LNCaP clone FGC (cell line): ENCODE results near the gene SUN1.

ENCODE experiments used
- DNase-seq: peaks from one replicate; pipeline ENCODE4 v3.0.0-alpha.2; 2011; ENCODE audit warnings: low read depth
- H3K4me3 ChIP-seq: 2 replicates; pipeline ENCODE4 v1.5.1; 2011; ENCODE audit warnings: mild to moderate bottlenecking, low read depth, low read length, control low read depth
- TF ChIP-seq, protein P1 (sequence below): IDR thresholded peaks from 2 replicates; pipeline ENCODE4 v1.5.1; 2012; ENCODE audit warnings: mild to moderate bottlenecking; ENCODE audit not compliant: control insufficient read depth, insufficient read depth; ENCODE audit errors: extremely low read depth

SUN1 gene

DNA sequence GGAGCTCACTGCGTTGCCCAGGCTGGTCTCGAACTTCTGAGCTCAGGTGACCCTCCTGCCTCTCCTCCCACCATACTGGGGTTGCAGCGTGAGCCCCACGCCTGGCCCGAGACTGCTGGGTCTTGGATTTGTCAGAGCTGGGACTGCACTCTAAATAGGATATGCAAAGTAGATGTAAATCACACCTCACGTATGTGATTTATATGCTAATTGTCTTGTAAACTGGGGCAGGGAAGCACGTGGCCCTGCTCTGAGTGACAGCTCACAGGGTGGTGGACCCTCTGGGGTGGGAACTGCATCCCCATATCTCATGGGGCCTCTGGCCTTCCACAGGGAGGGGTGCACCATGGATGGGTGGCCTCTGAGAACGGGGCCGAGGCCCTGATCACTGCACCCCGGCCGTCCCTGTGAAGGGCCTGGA lies 78.2 kb downstream of the SUN1 start:
- H3K4me3 ChIP-seq, result no peak overlapping the region
- no peak for DNase-seq
- TF ChIP-seq, protein P1, sequence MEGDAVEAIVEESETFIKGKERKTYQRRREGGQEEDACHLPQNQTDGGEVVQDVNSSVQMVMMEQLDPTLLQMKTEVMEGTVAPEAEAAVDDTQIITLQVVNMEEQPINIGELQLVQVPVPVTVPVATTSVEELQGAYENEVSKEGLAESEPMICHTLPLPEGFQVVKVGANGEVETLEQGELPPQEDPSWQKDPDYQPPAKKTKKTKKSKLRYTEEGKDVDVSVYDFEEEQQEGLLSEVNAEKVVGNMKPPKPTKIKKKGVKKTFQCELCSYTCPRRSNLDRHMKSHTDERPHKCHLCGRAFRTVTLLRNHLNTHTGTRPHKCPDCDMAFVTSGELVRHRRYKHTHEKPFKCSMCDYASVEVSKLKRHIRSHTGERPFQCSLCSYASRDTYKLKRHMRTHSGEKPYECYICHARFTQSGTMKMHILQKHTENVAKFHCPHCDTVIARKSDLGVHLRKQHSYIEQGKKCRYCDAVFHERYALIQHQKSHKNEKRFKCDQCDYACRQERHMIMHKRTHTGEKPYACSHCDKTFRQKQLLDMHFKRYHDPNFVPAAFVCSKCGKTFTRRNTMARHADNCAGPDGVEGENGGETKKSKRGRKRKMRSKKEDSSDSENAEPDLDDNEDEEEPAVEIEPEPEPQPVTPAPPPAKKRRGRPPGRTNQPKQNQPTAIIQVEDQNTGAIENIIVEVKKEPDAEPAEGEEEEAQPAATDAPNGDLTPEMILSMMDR, result no peak

- TF ChIP-seq, protein P1, result no peak
- DNase-seq, result no peak
- no peak overlapping the region for H3K4me3 ChIP-seq
Measured at GRCh38 chr7:910931-911431, 78.7 kb downstream of the SUN1 start.

DNA sequence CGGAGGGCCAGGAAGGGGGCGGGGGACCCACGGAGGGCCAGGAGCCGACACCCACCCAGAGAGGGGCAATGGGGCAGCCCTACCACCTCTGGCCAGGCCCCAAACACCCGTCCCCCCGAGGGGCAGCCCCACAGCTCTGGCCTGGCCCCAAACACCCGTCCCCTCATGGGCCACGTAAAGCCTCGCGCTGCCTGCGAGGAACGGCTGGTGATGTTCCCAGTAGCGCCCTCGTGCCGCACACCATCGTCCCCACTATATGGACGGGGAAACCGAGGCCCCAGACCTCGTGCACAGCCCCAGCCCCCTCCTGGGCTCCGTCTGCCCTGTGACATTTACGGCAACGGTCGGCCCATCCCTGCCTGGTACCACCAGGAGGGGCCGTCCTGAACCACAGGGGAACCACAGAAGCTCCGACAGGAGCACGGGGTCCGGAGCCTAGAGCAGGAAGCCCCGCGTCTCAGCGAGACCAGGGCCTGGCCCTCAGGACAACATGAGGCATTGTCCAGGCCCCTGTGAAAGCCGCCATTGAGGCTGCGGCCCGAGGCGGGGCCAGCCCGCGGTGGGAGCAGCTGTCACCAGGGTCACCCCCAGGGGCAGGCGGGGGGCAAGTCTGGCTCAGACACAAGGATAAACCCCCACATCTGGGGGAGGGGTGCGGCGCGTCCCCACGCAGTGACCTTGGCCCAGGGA lies 79.7 kb downstream of the SUN1 start:
- no peak overlapping the region for H3K4me3 ChIP-seq
- no peak for DNase-seq
- TF ChIP-seq, protein P1, result no peak

GRCh38 chr7:913736-914520 lies 81.7 kb downstream of the SUN1 start:
- TF ChIP-seq, protein P1, result no peak
- no peak for DNase-seq
- H3K4me3 ChIP-seq, result no peak overlapping the region

GRCh38 chr7:914521-915194 lies 82.4 kb downstream of the SUN1 start:
- H3K4me3 ChIP-seq, result no peak overlapping the region
- TF ChIP-seq, protein P1, result no peak
- no peak for DNase-seq

GRCh38 chr7:915291-916218 lies 83.3 kb downstream of the SUN1 start:
- no peak for DNase-seq
- H3K4me3 ChIP-seq, result no peak overlapping the region
- TF ChIP-seq, protein P1, result no peak
